GM06990 (cell line): ENCODE measurements around the gene SRPK1.

Experiments used
- DNase-seq: peaks from one replicate; pipeline ENCODE4 v3.0.0-alpha.2; 2011; ENCODE audit not compliant: insufficient read length; ENCODE audit errors: extremely low read depth
- H3K27me3 ChIP-seq: replicated peaks from 2 replicates; pipeline ENCODE4 v1.6.0; 2011; ENCODE audit warnings: low read length; ENCODE audit not compliant: control insufficient read depth, insufficient read depth
- H3K36me3 ChIP-seq: 2 replicates; pipeline ENCODE4 v1.5.1; 2011; ENCODE audit warnings: low read length; ENCODE audit not compliant: control insufficient read depth, insufficient read depth
- H3K4me3 ChIP-seq: replicated peaks from 2 replicates; pipeline ENCODE4 v1.5.1; 2011; ENCODE audit warnings: low read depth, mild to moderate bottlenecking, control low read depth, low read length
- CTCF ChIP-seq: IDR thresholded peaks from 2 replicates; pipeline ENCODE4 v1.5.1; 2011; ENCODE audit warnings: low read length, control low read depth, mild to moderate bottlenecking, inconsistent platforms; ENCODE audit not compliant: insufficient read depth, poor library complexity, severe bottlenecking

Gene SRPK1

GRCh38 chr6:35900448-35900847 lies 20.4 kb downstream of the SRPK1 start:
- Histone ChIP-seq H3K27me3 (no peaks in the 10 kb centered on the region), H3K36me3 (peaks cover 4% of the 10 kb centered on the region), H3K4me3 (no peak overlapping the region)
- no peak for TF ChIP-seq CTCF
- no peak for DNase-seq

GRCh38 chr6:35898003-35898402 lies 22.9 kb downstream of the SRPK1 start:
- Histone ChIP-seq H3K4me3 (no peak overlapping the region), H3K36me3 (peaks cover 2% of the 10 kb centered on the region; the same call in 1 of the 2 replicates), H3K27me3 (no peaks in the 10 kb centered on the region)
- no peak for TF ChIP-seq CTCF
- no peak for DNase-seq

- peaks cover 2% of the 10 kb centered on the region; the same call in 1 of the 2 replicates for H3K36me3 ChIP-seq
- no peaks in the 10 kb centered on the region for H3K27me3 ChIP-seq
- H3K4me3 ChIP-seq: no peak overlapping the region
- DNase-seq: no peak
- no peak for TF ChIP-seq CTCF
These were observed 23.4 kb downstream of the SRPK1 start for GRCh38 chr6:35897486-35897885.

- no peak for DNase-seq
- TF ChIP-seq CTCF: no peak
- H3K36me3 ChIP-seq: peaks cover 2% of the 10 kb centered on the region; the same call in 1 of the 2 replicates
- no peaks in the 10 kb centered on the region for H3K27me3 ChIP-seq
- no peak overlapping the region for H3K4me3 ChIP-seq
These were observed 23.9 kb downstream of the SRPK1 start for GRCh38 chr6:35897036-35897435.

GRCh38 chr6:35896228-35896627 lies 24.7 kb downstream of the SRPK1 start:
- H3K36me3 ChIP-seq: peaks cover 2% of the 10 kb centered on the region; the same call in 1 of the 2 replicates
- DNase-seq: no peak
- H3K4me3 ChIP-seq: no peak overlapping the region
- TF ChIP-seq CTCF: no peak
- no peaks in the 10 kb centered on the region for H3K27me3 ChIP-seq

- Histone ChIP-seq H3K4me3 (no peak overlapping the region), H3K36me3 (peaks cover 2% of the 10 kb centered on the region; the same call in 1 of the 2 replicates), H3K27me3 (no peaks in the 10 kb centered on the region)
- no peak for DNase-seq
- TF ChIP-seq CTCF: no peak
These were observed 25.3 kb downstream of the SRPK1 start for GRCh38 chr6:35895560-35895959.
